Measurements from ENCODE around the gene NOXRED1.
A peak's percentile ranks its signal among the peaks of the same experiment; 100 is the strongest.

The NOXRED1 gene

GRCh38 chr14:77458249-77458950 lies 35.1 kb upstream of the NOXRED1 start:
- TF ChIP-seq, protein P1, sequence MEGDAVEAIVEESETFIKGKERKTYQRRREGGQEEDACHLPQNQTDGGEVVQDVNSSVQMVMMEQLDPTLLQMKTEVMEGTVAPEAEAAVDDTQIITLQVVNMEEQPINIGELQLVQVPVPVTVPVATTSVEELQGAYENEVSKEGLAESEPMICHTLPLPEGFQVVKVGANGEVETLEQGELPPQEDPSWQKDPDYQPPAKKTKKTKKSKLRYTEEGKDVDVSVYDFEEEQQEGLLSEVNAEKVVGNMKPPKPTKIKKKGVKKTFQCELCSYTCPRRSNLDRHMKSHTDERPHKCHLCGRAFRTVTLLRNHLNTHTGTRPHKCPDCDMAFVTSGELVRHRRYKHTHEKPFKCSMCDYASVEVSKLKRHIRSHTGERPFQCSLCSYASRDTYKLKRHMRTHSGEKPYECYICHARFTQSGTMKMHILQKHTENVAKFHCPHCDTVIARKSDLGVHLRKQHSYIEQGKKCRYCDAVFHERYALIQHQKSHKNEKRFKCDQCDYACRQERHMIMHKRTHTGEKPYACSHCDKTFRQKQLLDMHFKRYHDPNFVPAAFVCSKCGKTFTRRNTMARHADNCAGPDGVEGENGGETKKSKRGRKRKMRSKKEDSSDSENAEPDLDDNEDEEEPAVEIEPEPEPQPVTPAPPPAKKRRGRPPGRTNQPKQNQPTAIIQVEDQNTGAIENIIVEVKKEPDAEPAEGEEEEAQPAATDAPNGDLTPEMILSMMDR (IDR thresholded peaks at IDR 0.05; ENCODE audit: borderline replicate concordance, control extremely low read depth, extremely low read depth, insufficient read depth, missing control alignments), result no peak
- DNase-seq (ENCODE audit: low spot score), result peak; percentile 33
- in situ Hi-C loops (cut with MboI; ENCODE audit: low sequenced_read_pairs, unreplicated experiment), result loop anchor here (25.0 kb wide), 1 partner anchor 354 kb away; the partner anchor contains the start of gene ADCK1

GRCh38 chr14:77457522-77458248 lies 34.4 kb upstream of the NOXRED1 start, which contains the start of the genes AHSA1 and VIPAS39:
AHSA1 (plus strand) TSS chr14:77458093; CDS start chr14:77458190, 97 bp downstream.
VIPAS39 (minus strand) TSS chr14:77457601; CDS start chr14:77454102, 3,499 bp downstream.
- in situ Hi-C loops (cut with MboI; ENCODE audit: low sequenced_read_pairs, unreplicated experiment), result loop anchor here (25.0 kb wide), 1 partner anchor 355 kb away; the partner anchor contains the start of gene ADCK1
- peak; percentile 92 for DNase-seq (ENCODE audit: low spot score)
- TF ChIP-seq, protein P1 (IDR thresholded peaks at IDR 0.05; ENCODE audit: borderline replicate concordance, control extremely low read depth, extremely low read depth, insufficient read depth, missing control alignments), result no peak

DNA sequence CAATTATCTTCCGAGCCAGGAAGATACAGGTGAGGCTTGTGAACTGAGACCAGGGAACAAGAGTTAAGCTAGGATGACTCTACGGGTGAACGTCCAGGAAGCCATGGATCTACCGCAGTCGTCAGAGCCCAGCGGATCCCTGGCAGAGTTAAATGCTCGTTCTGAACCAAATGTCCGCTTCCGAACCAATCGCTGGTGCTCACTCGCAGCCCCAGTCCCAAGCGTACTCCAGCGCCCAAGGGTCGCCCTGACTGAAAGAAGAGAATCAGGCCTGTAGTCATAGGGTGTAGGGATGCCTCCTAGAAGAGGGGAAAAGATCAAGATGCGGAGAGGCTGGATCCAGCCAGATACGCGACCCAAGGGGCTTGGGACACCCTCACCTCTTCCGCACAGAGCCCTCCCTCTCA lies 33.8 kb upstream of the NOXRED1 start:
- in situ Hi-C loops (cut with MboI; ENCODE audit: low sequenced_read_pairs, unreplicated experiment), result loop anchor here (25.0 kb wide), 1 partner anchor 355 kb away; the partner anchor contains the start of gene ADCK1
- DNase-seq (ENCODE audit: low spot score), result no peak
- TF ChIP-seq, protein P1 (IDR thresholded peaks at IDR 0.05; ENCODE audit: borderline replicate concordance, control extremely low read depth, extremely low read depth, insufficient read depth, missing control alignments), result no peak

- in situ Hi-C loops (cut with MboI; ENCODE audit: low sequenced_read_pairs, unreplicated experiment), result loop anchor here (25.0 kb wide), 1 partner anchor 356 kb away; the partner anchor contains the start of gene ADCK1
- TF ChIP-seq, protein P1 (IDR thresholded peaks at IDR 0.05; ENCODE audit: borderline replicate concordance, control extremely low read depth, extremely low read depth, insufficient read depth, missing control alignments), result no peak
Measured at GRCh38 chr14:77455966-77456640, 32.8 kb upstream of the NOXRED1 start.

GRCh38 chr14:77442196-77442595 lies 18.9 kb upstream of the NOXRED1 start:
- DNase-seq (ENCODE audit: low spot score), result no peak
- TF ChIP-seq, protein P1 (IDR thresholded peaks at IDR 0.05; ENCODE audit: borderline replicate concordance, control extremely low read depth, extremely low read depth, insufficient read depth, missing control alignments), result no peak
- in situ Hi-C loops (cut with MboI; ENCODE audit: low sequenced_read_pairs, unreplicated experiment), result no loop called here

More at GRCh38 chr14:77455966-77456640, 32.8 kb upstream of the NOXRED1 start:
- no peak for DNase-seq (ENCODE audit: low spot score)

- in situ Hi-C loops (cut with MboI; ENCODE audit: low sequenced_read_pairs, unreplicated experiment), result no loop called here
Measured at GRCh38 chr14:77439861-77440260, 16.5 kb upstream of the NOXRED1 start.

More at GRCh38 chr14:77439861-77440260, 16.5 kb upstream of the NOXRED1 start:
- TF ChIP-seq, protein P1 (IDR thresholded peaks at IDR 0.05; ENCODE audit: borderline replicate concordance, control extremely low read depth, extremely low read depth, insufficient read depth, missing control alignments), result no peak
- no peak for DNase-seq (ENCODE audit: low spot score)

Measured in GM13976 (cell line).